HG03469 (cell line): ENCODE measurements around the gene NSMF.

ENCODE experiments used
- ATAC-seq: cut with Tn5 transposase; IDR thresholded peaks from one replicate; pipeline ENCODE4 v1.9.1; 2021; ENCODE audit warnings: mild to moderate bottlenecking, moderate library complexity, moderate number of reproducible peaks; ENCODE audit not compliant: unreplicated experiment

NSMF gene

GRCh38 chr9:137449081-137449844 lies 9.9 kb downstream of the NSMF start:
- ATAC-seq, result no peak

GRCh38 chr9:137448602-137448962 lies 10.6 kb downstream of the NSMF start:
- ATAC-seq, result no peak

GRCh38 chr9:137447722-137448601 lies 11.2 kb downstream of the NSMF start:
- no peak for ATAC-seq

GRCh38 chr9:137446851-137447471 lies 12.2 kb downstream of the NSMF start:
- no peak for ATAC-seq

- no peak for ATAC-seq
Measured at GRCh38 chr9:137445930-137446431, 13.2 kb downstream of the NSMF start.

GRCh38 chr9:137445275-137445807 lies 13.8 kb downstream of the NSMF start:
- ATAC-seq, result no peak

- ATAC-seq, result no peak
Measured at GRCh38 chr9:137444106-137444790, 14.9 kb downstream of the NSMF start.

- no peak for ATAC-seq
Measured at GRCh38 chr9:137441935-137442321, 17.2 kb downstream of the NSMF start.

- ATAC-seq, result no peak
Measured at GRCh38 chr9:137441289-137441934, 17.7 kb downstream of the NSMF start, which contains the start of gene ENTPD8. ENTPD8 (minus strand) TSS chr9:137441357; CDS start chr9:137438285, 3,072 bp downstream.

GRCh38 chr9:137439158-137439714 lies 19.9 kb downstream of the NSMF start:
- ATAC-seq, result no peak

- no peak for ATAC-seq
Measured at GRCh38 chr9:137438591-137439157, 20.5 kb downstream of the NSMF start.

- ATAC-seq, result no peak
Measured at GRCh38 chr9:137437691-137438590, 21.2 kb downstream of the NSMF start.

- ATAC-seq, result no peak
Measured at GRCh38 chr9:137436761-137437600, 22.2 kb downstream of the NSMF start.

GRCh38 chr9:137435980-137436760 lies 23.0 kb downstream of the NSMF start:
- ATAC-seq, result no peak

GRCh38 chr9:137435381-137435891 lies 23.7 kb downstream of the NSMF start:
- ATAC-seq, result no peak
